Stomach (tissue), 9 donors: ENCODE results near the gene ZNF267. TPM values are rescaled to one million over a fixed set of nuclear protein-coding genes. Genes with fewer than 3 reads are reported as not detected.

ENCODE experiments used
- DNase-seq, 2 donors: peaks; one replicate each; pipeline versions ENCODE4 v3.0.0 to v3.0.0-alpha.2; 2013 to 2019
- H3K27ac ChIP-seq, 5 donors: fragments of 200-600 bp in 4 of 5; sonication (generic) in 4 of 5; one replicate each; pipeline ENCODE4 v1.5.1; 2013 to 2019; ENCODE audit warnings: mild to moderate bottlenecking in 1 of 5, moderate library complexity in 1 of 5
- H3K27me3 ChIP-seq, 3 donors: fragments of 200-600 bp; sonication (generic); one replicate each; pipeline ENCODE4 v1.5.1; 2017 to 2019; ENCODE audit warnings: mixed run types in 1 of 3
- H3K36me3 ChIP-seq, 4 donors: fragments of 200-600 bp; sonication (generic); 1 replicate in 3 of 4; 2 replicates in 1 of 4; pipeline ENCODE4 v1.5.1; 2016 to 2019
- H3K4me1 ChIP-seq, 4 donors: fragments of 200-600 bp; sonication (generic); one replicate each; pipeline ENCODE4 v1.5.1; 2016 to 2019
- H3K4me3 ChIP-seq, 4 donors: fragments of 200-600 bp; sonication (generic) in 3 of 4; one replicate each; pipeline ENCODE4 v1.5.1; 2016 to 2019; ENCODE audit warnings: mild to moderate bottlenecking in 1 of 4
- H3K9me3 ChIP-seq, 4 donors: fragments of 200-600 bp; sonication (generic); one replicate each; pipeline ENCODE4 v1.5.1; 2016 to 2019
- EP300 ChIP-seq: sonication (generic); formaldehyde crosslinking; IDR thresholded peaks from one replicate; pipeline ENCODE4 v1.6.1; 2017; ENCODE audit warnings: antibody characterized with exemption
- POLR2A ChIP-seq, 4 donors: fragments of 450-650 bp; IDR thresholded peaks; one replicate each; pipeline ENCODE4 v1.6.1; 2016; ENCODE audit warnings: antibody characterized with exemption in 4 of 4, control low read depth in 2 of 4, mild to moderate bottlenecking in 1 of 4, moderate library complexity in 1 of 4
- POLR2AphosphoS5 ChIP-seq, 3 donors: sonication (generic); formaldehyde crosslinking; IDR thresholded peaks; one replicate each; pipeline ENCODE4 v1.6.1; 2016; ENCODE audit warnings: antibody characterized with exemption in 3 of 3
- WGBS, 5 donors: extraction: QIAGEN DNeasy Blood & Tissue Kit in 3 of 5; methylation state at CpG; one replicate each; pipeline versions ENCODE4 v1.1.5 to v1.1.7; 2013 to 2018; 5-methylcytosine and 5-hydroxymethylcytosine counted together
- intact Hi-C: fragments of 100-400 bp; cut with DNase I; formaldehyde crosslinking; loops from one replicate; pipeline ENCODE4 v1.15.1; 2023; ENCODE audit warnings: low total_unique reads
- polyA plus RNA-seq, 3 donors: library from polyadenylated mRNA; stranded (reverse); fragments of 200-250 nt; gene quantifications; one replicate each; pipeline ENCODE4 v1.2.3, GENCODE V29; 2013
- total RNA-seq, 5 donors: library from RNA; depleted of rRNA; stranded (reverse); fragments of >200 nt; gene quantifications; one replicate each; pipeline versions ENCODE4 v1.1.0 to v1.2.3, GENCODE V29; 2014 to 2016
- TF ChIP-seq, protein P1 (sequence below), 7 experiments: fragments of 450-650 bp in 4 of 7; fragments of 200-600 bp in 3 of 7; sonication (generic) in 3 of 7; IDR thresholded peaks; one replicate each; pipeline ENCODE4 v1.5.1; 2016 to 2019; ENCODE audit warnings: antibody characterized with exemption in 7 of 7, control low read depth in 2 of 7, mild to moderate bottlenecking in 1 of 7
- donor health status: healthy with polysubstance abuse.
- donor health status: Bipolar disorder and iron deficiency.
- donor health status: healthy.

Gene ZNF267
- total and polyA plus RNA-seq, 8 donors = 3.5 to 30.3 (median 13.2) TPM

DNA sequence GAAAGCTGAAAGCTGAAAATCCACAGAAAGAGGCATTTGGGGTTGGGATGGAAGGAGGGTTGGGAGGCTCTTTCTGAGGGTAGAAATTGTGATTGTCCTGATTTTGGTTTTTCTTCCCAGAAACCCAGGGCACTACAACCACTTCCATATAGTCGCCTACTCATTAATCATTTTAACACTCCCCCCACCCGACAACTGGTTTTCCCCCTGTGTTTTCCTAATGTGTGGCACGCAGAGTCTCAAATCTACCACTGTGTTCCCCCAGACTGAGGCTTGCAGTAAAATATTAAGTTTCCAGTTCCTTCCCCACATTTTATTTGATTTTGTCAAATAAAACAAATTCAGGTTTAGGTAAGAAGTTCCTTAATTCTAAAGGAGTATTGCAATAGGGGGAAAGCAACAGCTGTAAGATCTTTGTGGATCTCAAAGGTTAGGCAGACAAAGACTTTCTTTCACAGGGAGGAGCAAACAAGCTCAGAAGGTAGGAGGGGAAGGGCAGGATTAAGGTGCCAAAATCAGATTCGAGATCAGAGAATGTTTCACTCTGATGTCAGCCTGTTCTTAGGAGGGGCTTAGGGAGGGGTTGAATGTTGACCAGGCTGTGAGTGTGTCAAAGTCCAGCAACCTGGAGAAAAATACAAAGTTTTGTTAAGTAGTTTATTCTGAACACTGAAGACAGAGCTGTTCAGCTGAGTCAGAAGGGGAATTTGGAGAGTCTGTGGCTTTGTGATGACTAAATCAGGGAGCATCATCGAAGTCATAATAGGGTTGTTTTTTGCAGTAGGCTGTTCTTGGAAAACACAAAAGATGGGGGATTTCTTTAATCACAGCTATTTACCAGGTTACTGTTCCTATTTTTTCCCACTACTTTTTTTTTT lies 3.6 kb downstream of the ZNF267 start:
- H3K36me3 ChIP-seq = peaks cover 0 to 5% (median 4%) of the 10 kb centered on the region in 4 donors
- intact Hi-C loops = no loop called here
- TF ChIP-seq, protein P1, sequence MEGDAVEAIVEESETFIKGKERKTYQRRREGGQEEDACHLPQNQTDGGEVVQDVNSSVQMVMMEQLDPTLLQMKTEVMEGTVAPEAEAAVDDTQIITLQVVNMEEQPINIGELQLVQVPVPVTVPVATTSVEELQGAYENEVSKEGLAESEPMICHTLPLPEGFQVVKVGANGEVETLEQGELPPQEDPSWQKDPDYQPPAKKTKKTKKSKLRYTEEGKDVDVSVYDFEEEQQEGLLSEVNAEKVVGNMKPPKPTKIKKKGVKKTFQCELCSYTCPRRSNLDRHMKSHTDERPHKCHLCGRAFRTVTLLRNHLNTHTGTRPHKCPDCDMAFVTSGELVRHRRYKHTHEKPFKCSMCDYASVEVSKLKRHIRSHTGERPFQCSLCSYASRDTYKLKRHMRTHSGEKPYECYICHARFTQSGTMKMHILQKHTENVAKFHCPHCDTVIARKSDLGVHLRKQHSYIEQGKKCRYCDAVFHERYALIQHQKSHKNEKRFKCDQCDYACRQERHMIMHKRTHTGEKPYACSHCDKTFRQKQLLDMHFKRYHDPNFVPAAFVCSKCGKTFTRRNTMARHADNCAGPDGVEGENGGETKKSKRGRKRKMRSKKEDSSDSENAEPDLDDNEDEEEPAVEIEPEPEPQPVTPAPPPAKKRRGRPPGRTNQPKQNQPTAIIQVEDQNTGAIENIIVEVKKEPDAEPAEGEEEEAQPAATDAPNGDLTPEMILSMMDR (IDR thresholded peaks at IDR 0.05) = no peak
- TF ChIP-seq POLR2AphosphoS5 (IDR thresholded peaks at IDR 0.05) = peak in 1 of 3 donors; percentile 16
- TF ChIP-seq POLR2A (IDR thresholded peaks at IDR 0.05) = no peak
- no peak for TF ChIP-seq EP300
- DNase-seq = peak in 1 of 2 donors; percentile 67
- peak overlapping the region in 1 of 4 donors; percentile 23 for H3K4me3 ChIP-seq
- H3K4me1 ChIP-seq = peaks cover 52 to 83% (median 77%) of the 10 kb centered on the region in 4 donors
- no peaks in the 10 kb centered on the region for H3K9me3 ChIP-seq
- H3K27me3 ChIP-seq = no peaks in the 10 kb centered on the region
- WGBS, 5 donors = 26 to 43% (median 35%) methylated on average over 5 of the region's 5 CpGs
- peak overlapping the region in 4 of 5 donors; percentile 50 to 73 (median 56) for H3K27ac ChIP-seq

DNA sequence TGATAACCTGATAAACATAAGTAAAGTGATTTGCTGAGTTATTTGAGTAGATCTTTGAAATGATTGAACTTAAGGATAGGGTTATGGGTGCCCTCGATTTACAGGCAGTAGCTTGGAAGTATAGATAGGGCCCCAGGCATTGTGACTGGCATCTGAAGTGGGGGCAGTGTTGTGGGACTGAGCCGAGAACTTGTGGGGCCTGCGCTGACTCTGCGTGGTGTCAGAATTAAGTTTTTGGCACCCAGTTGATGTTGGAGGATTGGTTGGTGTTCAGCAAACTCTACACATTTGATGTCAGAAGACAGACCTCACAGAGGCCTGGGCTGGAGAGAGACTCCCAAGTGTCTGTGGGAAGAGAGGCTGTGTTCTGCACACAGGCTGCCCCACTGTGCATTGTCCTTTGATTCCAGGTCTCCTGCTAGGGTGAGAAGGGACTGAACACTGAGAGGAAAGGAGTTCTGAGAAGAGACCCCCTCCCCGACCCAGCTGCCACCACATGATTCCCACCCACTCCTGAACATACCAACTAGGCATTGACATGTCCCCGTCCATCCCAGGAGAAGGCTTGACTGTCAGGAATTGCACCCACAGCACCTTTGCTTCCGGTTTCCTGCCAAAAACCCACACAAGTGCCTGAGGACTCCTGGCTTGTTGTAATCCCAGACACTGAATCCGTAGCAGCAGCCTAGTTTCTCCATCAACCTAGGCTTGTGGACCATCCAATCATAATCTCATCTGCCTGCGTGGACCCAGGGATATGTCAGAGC lies 4.5 kb downstream of the ZNF267 start:
- peaks cover 0 to 5% (median 4%) of the 10 kb centered on the region in 4 donors for H3K36me3 ChIP-seq
- intact Hi-C loops = no loop called here
- WGBS, 5 donors = 73 to 85% (median 81%) methylated on average over 9 of the region's 9 CpGs
- H3K4me3 ChIP-seq = peak overlapping the region in 1 of 4 donors; percentile 23
- no peaks in the 10 kb centered on the region for H3K27me3 ChIP-seq
- no peak for TF ChIP-seq EP300
- no peak for TF ChIP-seq POLR2A (IDR thresholded peaks at IDR 0.05)
- no peak for TF ChIP-seq POLR2AphosphoS5 (IDR thresholded peaks at IDR 0.05)
- TF ChIP-seq, protein P1 (IDR thresholded peaks at IDR 0.05) = no peak
- peak overlapping the region in 4 of 5 donors; percentile 50 to 73 (median 56) for H3K27ac ChIP-seq
- DNase-seq = no peak
- H3K9me3 ChIP-seq = no peaks in the 10 kb centered on the region
- H3K4me1 ChIP-seq = peaks cover 52 to 88% (median 77%) of the 10 kb centered on the region in 4 donors

DNA sequence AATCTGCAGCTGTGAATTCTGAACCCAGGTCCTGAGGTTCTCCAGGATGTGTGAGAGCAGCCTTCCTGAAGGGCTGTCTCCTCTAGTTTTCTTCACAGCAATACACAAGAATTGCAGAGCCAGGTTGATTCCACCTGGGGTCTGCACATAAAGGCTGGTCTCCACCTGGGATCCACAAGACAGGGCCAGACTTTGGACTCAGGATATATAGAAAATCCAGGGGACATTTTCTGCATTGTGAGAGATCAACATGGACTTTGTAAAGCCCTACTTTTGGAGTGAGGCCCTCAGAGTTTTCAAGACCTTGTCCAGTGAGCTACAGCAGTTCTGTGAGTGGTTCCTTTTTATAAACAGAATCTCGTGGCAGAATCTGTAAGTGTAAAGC lies 6.3 kb downstream of the ZNF267 start:
- H3K36me3 ChIP-seq = peaks cover 0 to 19% (median 14%) of the 10 kb centered on the region in 4 donors
- peak overlapping the region; percentile 7 to 61 (median 51) for H3K27ac ChIP-seq
- intact Hi-C loops = no loop called here
- TF ChIP-seq POLR2AphosphoS5 (IDR thresholded peaks at IDR 0.05) (no peak), EP300 (no peak), POLR2A (IDR thresholded peaks at IDR 0.05) (no peak)
- TF ChIP-seq, protein P1 (IDR thresholded peaks at IDR 0.05) = no peak
- peak in 1 of 2 donors; percentile 12 for DNase-seq
- H3K4me3 ChIP-seq = no peak overlapping the region
- H3K27me3 ChIP-seq = no peaks in the 10 kb centered on the region
- no peaks in the 10 kb centered on the region for H3K9me3 ChIP-seq
- H3K4me1 ChIP-seq = peaks cover 48 to 84% (median 68%) of the 10 kb centered on the region in 4 donors
- WGBS, 5 donors = 6 to 17% (median 14%) methylated on average over 1 of the region's 1 CpG

DNA sequence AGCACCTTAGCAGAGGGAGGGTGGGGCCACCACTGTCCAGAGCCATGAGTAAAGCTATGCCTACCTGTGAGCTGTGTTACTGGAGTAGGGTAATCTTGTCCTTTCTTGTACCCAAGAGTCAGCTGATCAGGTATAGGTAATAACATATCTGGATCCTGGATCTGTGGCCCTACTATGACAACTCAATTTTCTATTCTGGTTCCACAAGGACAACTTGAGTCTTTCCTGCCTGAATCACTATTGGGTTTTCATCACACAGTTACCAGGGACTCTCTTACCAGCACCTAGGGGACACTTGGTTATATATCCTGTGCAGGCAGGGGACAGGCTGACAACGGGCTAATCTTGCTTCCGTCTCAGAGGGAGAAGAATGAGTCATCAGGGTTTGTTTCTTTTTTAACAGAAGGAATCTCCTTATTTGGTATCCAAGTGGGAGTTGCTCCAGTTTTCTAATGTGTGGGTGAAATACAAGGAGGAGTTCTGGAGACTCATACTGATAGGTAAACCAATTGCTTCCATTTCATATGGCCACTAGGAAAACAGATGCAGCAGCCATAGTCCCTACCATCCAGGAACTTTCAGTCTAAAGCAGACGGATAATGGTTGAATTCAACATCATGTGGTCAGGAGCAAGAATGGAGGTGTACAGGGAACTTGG lies 6.8 kb downstream of the ZNF267 start:
- Histone ChIP-seq H3K4me3 (no peak overlapping the region), H3K36me3 (peaks cover 0 to 25% (median 20%) of the 10 kb centered on the region in 4 donors), H3K27me3 (no peaks in the 10 kb centered on the region), H3K27ac (peak overlapping the region; percentile 7 to 61 (median 51)), H3K9me3 (no peaks in the 10 kb centered on the region), H3K4me1 (peaks cover 43 to 79% (median 63%) of the 10 kb centered on the region in 4 donors)
- 25 to 35% (median 29%) methylated on average over 3 of the region's 3 CpGs for WGBS, 5 donors
- TF ChIP-seq POLR2A (IDR thresholded peaks at IDR 0.05) (no peak), POLR2AphosphoS5 (IDR thresholded peaks at IDR 0.05) (no peak), EP300 (no peak)
- TF ChIP-seq, protein P1 (IDR thresholded peaks at IDR 0.05) = no peak
- intact Hi-C loops = no loop called here
- peak in 1 of 2 donors; percentile 56 for DNase-seq
